ENCODE data around the gene DIP2C. TPM values are rescaled to one million over a fixed set of nuclear protein-coding genes. Genes with fewer than 3 reads are reported as not detected.
"Not testable (repeated sequence)": the region's sequence is repeated elsewhere in the genome, so short reads cannot be mapped to it uniquely, and the experiment has no call there.

DIP2C gene
- total and polyA plus RNA-seq, 7 experiments from 2014 or later = 1.1 to 8.7 (median 4.5) TPM

- not testable (repeated sequence) for DNase-seq, H3K4me1 Mint-ChIP-seq
Observed at GRCh38 chr10:265816-266588, 423.5 kb downstream of the DIP2C start.

GRCh38 chr10:265074-265440, 424.4 kb downstream of the DIP2C start:
- H3K9me3 Mint-ChIP-seq; H3K27ac Mint-ChIP-seq; H3K36me3 ChIP-seq (ENCODE audit: control insufficient read depth in 2 of 3, insufficient read depth in 3 of 3, low read length in 3 of 3); H3K4me3 ChIP-seq (ENCODE audit: low read length); H3K4me3 Mint-ChIP-seq; DNase-seq; intact Hi-C loops (cut with micrococcal nuclease); H3K27ac ChIP-seq (ENCODE audit: low read depth, low read length); H3K4me1 Mint-ChIP-seq; H3K36me3 Mint-ChIP-seq; H3K9me3 ChIP-seq (ENCODE audit: control insufficient read depth in 2 of 3, low read length in 3 of 3); POLR2A ChIA-PET; ATAC-seq; H3K27me3 Mint-ChIP-seq; H3K4me1 ChIP-seq (ENCODE audit: control insufficient read depth in 2 of 2, insufficient read depth in 2 of 2, low read length in 2 of 2); H3K27me3 ChIP-seq (ENCODE audit: control insufficient read depth in 2 of 2, insufficient read depth in 2 of 2, low read length in 2 of 2): not testable (repeated sequence)
- CTCF ChIA-PET = interaction anchor here (0.5 kb wide), 1 partner anchor 176 kb away, joined by 5 read pairs; no protein-coding TSS in a partner anchor

More at GRCh38 chr10:265816-266588, 423.5 kb downstream of the DIP2C start:
- H3K4me1 ChIP-seq (ENCODE audit: control insufficient read depth in 2 of 2, insufficient read depth in 2 of 2, low read length in 2 of 2); H3K4me3 Mint-ChIP-seq; H3K27me3 ChIP-seq (ENCODE audit: control insufficient read depth in 2 of 2, insufficient read depth in 2 of 2, low read length in 2 of 2); H3K27ac Mint-ChIP-seq; H3K27me3 Mint-ChIP-seq; H3K27ac ChIP-seq (ENCODE audit: low read depth, low read length); ATAC-seq; H3K9me3 ChIP-seq (ENCODE audit: control insufficient read depth in 2 of 3, low read length in 3 of 3); H3K9me3 Mint-ChIP-seq; POLR2A ChIA-PET; CTCF ChIA-PET; H3K36me3 ChIP-seq (ENCODE audit: control insufficient read depth in 2 of 3, insufficient read depth in 3 of 3, low read length in 3 of 3); intact Hi-C loops (cut with micrococcal nuclease); H3K36me3 Mint-ChIP-seq; H3K4me3 ChIP-seq (ENCODE audit: low read length): not testable (repeated sequence)

DNA sequence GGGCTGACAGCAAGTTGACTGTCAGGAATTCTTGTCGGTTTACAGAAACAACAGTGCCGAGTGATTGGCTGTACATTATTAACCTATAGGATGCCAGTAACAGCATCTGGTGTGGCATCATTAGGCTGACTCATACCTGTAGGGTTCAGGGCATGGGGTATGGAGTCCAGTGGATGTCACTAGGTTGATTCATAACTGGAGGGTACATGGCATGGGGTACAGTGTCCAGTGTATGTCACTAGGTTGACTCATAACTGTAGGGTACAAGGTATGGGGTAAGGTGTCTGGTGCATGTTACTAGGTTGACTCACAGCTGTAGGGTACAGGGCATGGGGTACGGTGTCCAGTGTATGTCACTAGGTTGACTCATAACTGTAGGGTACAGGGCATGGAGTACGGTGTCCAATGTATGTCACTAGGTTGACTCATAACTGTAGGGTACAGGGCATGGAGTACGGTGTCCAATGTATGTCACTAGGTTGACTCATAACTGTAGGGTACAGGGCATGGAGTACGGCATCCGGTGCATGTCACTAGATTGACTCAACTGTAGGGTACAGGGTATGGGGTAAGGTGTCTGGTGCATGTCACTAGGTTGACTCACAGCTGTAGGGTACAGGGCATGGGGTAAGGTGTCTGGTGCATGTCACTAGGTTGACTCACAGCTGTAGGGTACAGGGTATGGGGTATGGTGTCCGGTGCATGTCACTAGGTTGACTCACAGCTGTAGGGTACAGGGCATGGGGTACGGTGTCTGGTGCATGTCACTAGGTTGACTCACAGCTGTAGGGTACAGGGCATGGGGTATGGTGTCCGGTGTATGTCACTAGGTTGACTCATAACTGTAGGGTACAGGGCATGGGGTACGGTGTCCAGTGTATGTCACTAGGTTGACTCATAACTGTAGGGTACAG, 425.1 kb downstream of the DIP2C start:
- H3K4me1 ChIP-seq (ENCODE audit: control insufficient read depth in 2 of 2, insufficient read depth in 2 of 2, low read length in 2 of 2); intact Hi-C loops (cut with micrococcal nuclease); H3K27ac Mint-ChIP-seq; H3K27ac ChIP-seq (ENCODE audit: low read depth, low read length); H3K27me3 ChIP-seq (ENCODE audit: control insufficient read depth in 2 of 2, insufficient read depth in 2 of 2, low read length in 2 of 2); ATAC-seq; H3K36me3 Mint-ChIP-seq; H3K36me3 ChIP-seq (ENCODE audit: control insufficient read depth in 2 of 3, insufficient read depth in 3 of 3, low read length in 3 of 3); H3K4me1 Mint-ChIP-seq; POLR2A ChIA-PET; H3K9me3 ChIP-seq (ENCODE audit: control insufficient read depth in 2 of 3, low read length in 3 of 3); H3K4me3 ChIP-seq (ENCODE audit: low read length); H3K4me3 Mint-ChIP-seq; DNase-seq; H3K9me3 Mint-ChIP-seq; H3K27me3 Mint-ChIP-seq: not testable (repeated sequence)
- CTCF ChIA-PET = interaction anchor here (0.5 kb wide), 1 partner anchor 175 kb away, joined by 5 read pairs; no protein-coding TSS in a partner anchor

- peaks cover 0 to 2% (median 0%) of the 10 kb centered on the region in 11 donors for H3K9me3 Mint-ChIP-seq
- H3K4me3 Mint-ChIP-seq = no peak overlapping the region
- H3K27ac ChIP-seq (ENCODE audit: low read depth, low read length) = no peak overlapping the region
- no peaks in the 10 kb centered on the region for H3K4me1 ChIP-seq (ENCODE audit: control insufficient read depth in 2 of 2, insufficient read depth in 2 of 2, low read length in 2 of 2)
- intact Hi-C loops (cut with micrococcal nuclease) = no loop called here
- H3K27me3 Mint-ChIP-seq = no peaks in the 10 kb centered on the region
- no peak for DNase-seq
- H3K36me3 ChIP-seq (ENCODE audit: control insufficient read depth in 2 of 3, insufficient read depth in 3 of 3, low read length in 3 of 3) = no peaks in the 10 kb centered on the region
- ChIA-PET POLR2A (interaction anchor here (0.5 kb wide), 1 partner anchor 254 kb away, joined by 3 read pairs; no protein-coding TSS in a partner anchor), CTCF (no interaction called here)
- no peaks in the 10 kb centered on the region for H3K27me3 ChIP-seq (ENCODE audit: control insufficient read depth in 2 of 2, insufficient read depth in 2 of 2, low read length in 2 of 2)
- no peak overlapping the region for H3K4me3 ChIP-seq (ENCODE audit: low read length)
- peaks cover 0 to 7% (median 0%) of the 10 kb centered on the region in 5 donors for H3K36me3 Mint-ChIP-seq
- peaks cover 0 to 5% (median 1%) of the 10 kb centered on the region in 7 donors for H3K4me1 Mint-ChIP-seq
- H3K9me3 ChIP-seq (ENCODE audit: control insufficient read depth in 2 of 3, low read length in 3 of 3) = no peaks in the 10 kb centered on the region
- H3K27ac Mint-ChIP-seq = peak overlapping the region in 1 of 9 donors; percentile 43
- no peak for ATAC-seq
Observed at GRCh38 chr10:260819-261429, 428.5 kb downstream of the DIP2C start.

- ChIA-PET POLR2A (no interaction called here), CTCF (no interaction called here)
- Mint-ChIP-seq H3K4me3 (no peak overlapping the region), H3K4me1 (no peaks in the 10 kb centered on the region), H3K36me3 (peaks cover 19 to 76% (median 45%) of the 10 kb centered on the region in 5 donors), H3K9me3 (no peaks in the 10 kb centered on the region), H3K27me3 (no peaks in the 10 kb centered on the region), H3K27ac (peak overlapping the region in 1 of 9 donors; percentile 46)
- no peak for ATAC-seq
- H3K27ac ChIP-seq (ENCODE audit: low read depth, low read length) = no peak overlapping the region
- H3K4me3 ChIP-seq (ENCODE audit: low read length) = no peak overlapping the region
- no peaks in the 10 kb centered on the region for H3K27me3 ChIP-seq (ENCODE audit: control insufficient read depth in 2 of 2, insufficient read depth in 2 of 2, low read length in 2 of 2)
- DNase-seq = no peak
- no peaks in the 10 kb centered on the region for H3K4me1 ChIP-seq (ENCODE audit: control insufficient read depth in 2 of 2, insufficient read depth in 2 of 2, low read length in 2 of 2)
- H3K9me3 ChIP-seq (ENCODE audit: control insufficient read depth in 2 of 3, low read length in 3 of 3) = no peaks in the 10 kb centered on the region
- peaks cover 13 to 47% (median 14%) of the 10 kb centered on the region in 3 experiments for H3K36me3 ChIP-seq (ENCODE audit: control insufficient read depth in 2 of 3, insufficient read depth in 3 of 3, low read length in 3 of 3)
- intact Hi-C loops (cut with micrococcal nuclease) = loop anchor here in 1 of 2 donors (2.0 kb wide), 1 partner anchor 219 kb away; no protein-coding TSS in a partner anchor
Observed at GRCh38 chr10:251982-252582, 437.4 kb downstream of the DIP2C start.

- H3K27ac Mint-ChIP-seq = no peak overlapping the region
- H3K4me1 Mint-ChIP-seq = no peaks in the 10 kb centered on the region
- Histone ChIP-seq H3K4me3 (ENCODE audit: low read length) (no peak overlapping the region), H3K27ac (ENCODE audit: low read depth, low read length) (no peak overlapping the region), H3K27me3 (ENCODE audit: control insufficient read depth in 2 of 2, insufficient read depth in 2 of 2, low read length in 2 of 2) (no peaks in the 10 kb centered on the region), H3K9me3 (ENCODE audit: control insufficient read depth in 2 of 3, low read length in 3 of 3) (no peaks in the 10 kb centered on the region), H3K4me1 (ENCODE audit: control insufficient read depth in 2 of 2, insufficient read depth in 2 of 2, low read length in 2 of 2) (no peaks in the 10 kb centered on the region), H3K36me3 (ENCODE audit: control insufficient read depth in 2 of 3, insufficient read depth in 3 of 3, low read length in 3 of 3) (peaks cover 13 to 66% (median 21%) of the 10 kb centered on the region in 3 experiments)
- no peaks in the 10 kb centered on the region for H3K9me3 Mint-ChIP-seq
- DNase-seq (no peak), ATAC-seq (no peak)
- ChIA-PET CTCF (interaction anchor here (0.6 kb wide), 1 partner anchor 31 kb away, joined by 6 read pairs; no protein-coding TSS in a partner anchor), POLR2A (no interaction called here)
- no peak overlapping the region for H3K4me3 Mint-ChIP-seq
- H3K27me3 Mint-ChIP-seq = no peaks in the 10 kb centered on the region
- peaks cover 21 to 75% (median 50%) of the 10 kb centered on the region in 5 donors for H3K36me3 Mint-ChIP-seq
- intact Hi-C loops (cut with micrococcal nuclease) = no loop called here
Observed at GRCh38 chr10:248307-248706, 441.2 kb downstream of the DIP2C start.
